Fibroblast of the aortic adventitia (primary cell): ENCODE results near the gene ASF1A. TPM values are rescaled to one million over a fixed set of nuclear protein-coding genes. Genes with fewer than 3 reads are reported as not detected.
A peak's percentile ranks its signal among the peaks of the same experiment; 100 is the strongest.

Experiments
- DNase-seq: peaks from one replicate; pipeline ENCODE4 v3.0.0-alpha.2; 2010; ENCODE audit warnings: low read depth
- H3K4me3 ChIP-seq: 2 replicates; pipeline ENCODE4 v1.5.1; 2011; ENCODE audit warnings: low read depth, mild to moderate bottlenecking, control low read depth, low read length, moderate library complexity
- CTCF ChIP-seq: IDR thresholded peaks from 2 replicates; pipeline ENCODE4 v1.5.1; 2011; ENCODE audit warnings: mild to moderate bottlenecking, low read length, control low read depth, inconsistent platforms; ENCODE audit not compliant: insufficient read depth
- total RNA-seq: library from RNA; depleted of rRNA; stranded (reverse); fragments of >200 nt; gene quantifications from 2 replicates; pipeline ENCODE4 v1.2.3, GENCODE V29; 2012; ENCODE audit warnings: low replicate concordance

ASF1A gene
- total RNA-seq, 1 donor, result 26.1 TPM

DNA sequence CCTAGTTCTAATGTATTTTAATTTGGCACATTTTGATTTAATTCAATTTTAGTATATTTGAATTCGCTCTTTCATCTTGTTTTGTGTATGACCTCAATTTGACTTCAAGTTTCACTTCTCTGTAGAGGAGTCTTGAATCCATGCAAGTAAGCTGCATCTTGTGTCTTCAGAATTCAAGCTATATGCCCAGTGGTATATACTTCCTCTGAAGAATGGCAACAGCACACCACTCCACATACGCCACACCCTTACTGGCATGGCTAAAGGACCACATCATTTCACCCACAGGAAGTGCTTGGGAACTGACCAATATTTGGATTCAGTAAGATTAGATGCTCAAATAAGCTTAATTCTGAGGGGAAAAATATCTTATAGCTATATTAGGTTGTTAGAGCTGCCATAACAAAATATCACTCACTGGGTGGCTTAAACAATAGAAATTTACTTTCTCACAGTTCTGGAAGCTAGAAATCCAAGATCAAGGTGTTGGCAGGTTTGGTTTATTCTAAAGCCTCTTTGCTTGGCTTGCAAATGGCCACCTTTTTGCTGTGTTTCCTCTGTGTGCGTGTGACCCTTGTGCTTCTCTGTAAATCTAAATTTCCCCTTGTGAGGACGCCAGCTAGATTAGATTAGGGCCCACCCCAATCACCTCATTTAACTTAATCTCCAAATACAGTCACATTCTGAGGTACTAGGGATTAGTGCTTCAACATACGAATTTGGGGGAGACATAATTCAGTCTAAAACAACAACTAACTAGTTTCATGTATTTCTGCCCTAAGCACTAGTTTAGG is 2.8 kb upstream of the ASF1A start:
- peak; percentile 10 for DNase-seq
- H3K4me3 ChIP-seq, result no peak overlapping the region
- no peak for TF ChIP-seq CTCF

- TF ChIP-seq CTCF, result no peak
- peak overlapping the region; percentile 87 for H3K4me3 ChIP-seq
- DNase-seq, result peak; percentile 18
Observed at GRCh38 chr6:118892355-118892991, 1.5 kb upstream of the ASF1A start.

GRCh38 chr6:118893064-118893806 is 717 bp upstream of the ASF1A start:
- peak overlapping the region; percentile 87 for H3K4me3 ChIP-seq
- peak; percentile 78 for DNase-seq
- no peak for TF ChIP-seq CTCF

DNA sequence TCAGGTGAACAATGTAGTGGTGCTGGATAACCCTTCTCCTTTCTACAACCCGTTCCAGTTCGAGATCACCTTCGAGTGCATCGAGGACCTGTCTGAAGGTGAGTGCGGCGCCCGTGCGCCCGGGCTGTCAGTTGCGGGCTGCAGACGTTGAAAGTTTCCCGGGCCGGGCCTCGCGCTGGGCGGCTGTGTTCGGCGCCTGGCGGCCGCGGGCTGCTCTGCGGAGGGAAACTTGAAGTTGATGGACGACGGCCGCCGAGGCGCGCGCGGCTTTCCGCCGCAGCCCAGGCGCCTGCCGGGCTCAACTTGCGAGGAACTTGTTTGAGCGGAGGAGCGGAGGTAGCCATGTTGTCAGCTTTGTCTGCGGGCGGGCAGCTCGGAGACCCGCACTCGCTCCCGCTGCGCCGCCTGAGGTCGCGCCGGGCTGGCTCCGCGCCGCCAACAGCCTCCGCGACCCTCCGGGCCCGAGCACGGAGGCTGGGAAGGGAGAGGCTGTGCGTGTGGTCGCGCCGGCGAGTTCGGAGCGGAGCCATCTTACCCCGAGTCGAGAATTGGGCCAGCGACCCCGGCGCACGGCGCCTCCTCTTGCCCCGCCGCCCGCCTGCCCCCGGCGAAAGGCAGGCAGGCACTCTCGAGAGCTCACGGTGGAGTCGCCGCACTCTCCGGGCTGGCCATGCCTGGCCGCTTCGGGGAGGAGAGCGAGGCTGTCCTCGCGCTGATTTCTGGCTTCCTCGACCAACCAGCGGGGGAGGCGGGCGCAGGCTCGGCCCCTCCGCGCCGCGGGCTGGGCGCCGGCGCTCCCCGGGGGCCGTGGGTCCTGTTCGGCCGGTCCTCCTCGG is 691 bp downstream of the ASF1A start:
- peak; percentile 39 for TF ChIP-seq CTCF
- DNase-seq, result peak; percentile 58
- H3K4me3 ChIP-seq, result peak overlapping the region; percentile 87

GRCh38 chr6:118895261-118895560 is 1.3 kb downstream of the ASF1A start:
- DNase-seq, result no peak
- peak overlapping the region; percentile 87 for H3K4me3 ChIP-seq
- TF ChIP-seq CTCF, result no peak

- DNase-seq, result peak; percentile 4
- no peak for TF ChIP-seq CTCF
- peak overlapping the region; percentile 87 for H3K4me3 ChIP-seq
Observed at GRCh38 chr6:118895859-118896258, 1.9 kb downstream of the ASF1A start.
